Raji (cell line): Measurements from ENCODE around the gene CELA2A.

Experiments used
- POLR2A ChIP-seq: IDR thresholded peaks from 2 replicates; pipeline ENCODE4 v1.6.1; 2011; ENCODE audit warnings: low read depth, low read length, control low read depth; ENCODE audit not compliant: insufficient read depth

Gene CELA2A

DNA sequence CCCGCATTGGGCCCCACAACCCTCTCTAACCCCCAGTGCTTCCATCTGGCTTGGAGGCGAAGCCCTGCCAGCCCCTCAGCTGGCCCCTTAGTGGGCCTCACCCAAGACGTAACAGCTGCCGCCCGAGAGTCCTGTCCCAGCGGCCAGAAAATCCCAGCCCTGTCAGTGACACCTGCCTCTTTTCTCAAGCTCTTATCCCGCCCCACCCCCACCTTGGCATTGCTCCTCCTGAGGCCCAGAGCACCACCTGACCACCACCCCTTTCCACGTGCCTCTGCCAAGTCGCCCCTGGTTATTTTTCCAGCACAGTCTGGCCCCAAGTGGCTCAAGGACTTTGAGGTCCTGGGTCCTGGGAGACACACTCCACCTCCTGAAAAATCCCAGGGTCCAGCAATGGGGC is 24.2 kb upstream of the CELA2A start:
- TF ChIP-seq POLR2A: no peak

DNA sequence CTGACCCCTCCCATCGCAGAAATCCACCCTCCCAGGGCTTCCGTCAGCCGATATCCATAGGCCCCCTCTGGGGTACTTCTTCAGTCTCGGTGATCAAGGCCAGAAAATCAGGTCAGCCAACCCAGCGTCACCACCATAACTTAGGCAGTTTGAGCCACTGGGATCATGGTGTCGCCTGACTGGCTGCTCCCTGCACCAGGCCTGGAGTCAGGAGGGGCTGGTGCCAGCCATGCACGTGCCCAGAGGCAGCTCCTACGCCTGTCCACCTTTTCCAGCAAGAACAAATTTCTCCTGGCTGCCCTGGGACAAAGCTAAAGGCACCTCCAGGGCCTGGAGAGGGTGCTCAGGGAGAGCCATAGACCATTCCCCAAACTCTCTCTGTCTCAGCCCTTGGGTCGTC is 23.1 kb upstream of the CELA2A start:
- no peak for TF ChIP-seq POLR2A

DNA sequence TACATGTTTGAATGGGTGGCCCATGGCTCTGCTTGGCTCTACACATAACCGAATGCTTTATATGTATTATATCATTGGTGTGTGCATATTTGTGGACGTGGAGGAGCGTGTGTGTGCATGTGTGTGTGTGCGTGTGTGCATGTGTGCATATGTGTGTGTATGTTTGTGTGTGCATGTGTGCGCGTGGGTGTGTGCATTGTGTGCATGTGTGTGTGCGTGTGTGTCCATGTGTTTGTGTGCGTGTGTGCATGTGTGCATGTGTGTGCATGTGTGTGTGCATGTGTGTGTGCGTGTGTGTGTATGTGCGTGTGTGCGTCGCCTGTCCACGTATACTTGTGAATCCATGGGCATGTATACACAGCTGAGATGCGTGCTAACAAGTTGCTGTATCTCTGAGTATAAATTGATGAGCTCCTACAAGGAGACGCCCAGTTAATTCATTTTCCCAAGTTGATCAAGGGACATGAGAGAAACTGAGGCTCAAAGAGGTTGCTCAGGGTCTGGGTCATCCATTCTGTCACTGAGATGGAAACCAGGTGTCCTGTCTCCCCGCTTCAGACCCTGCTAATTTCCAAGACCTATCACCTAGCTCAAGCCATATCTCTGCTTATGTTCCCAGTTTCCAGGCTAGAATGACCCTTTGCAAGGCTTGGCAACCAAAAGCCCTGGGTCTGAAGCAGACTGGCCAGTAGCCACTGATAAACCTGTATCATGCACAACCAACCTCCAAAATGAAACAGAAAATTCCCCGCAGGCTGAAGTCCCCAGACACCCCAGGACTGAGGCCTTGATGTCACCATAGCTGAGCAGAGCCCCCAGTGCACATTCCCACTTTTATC is 21.1 kb upstream of the CELA2A start:
- TF ChIP-seq POLR2A: no peak

DNA sequence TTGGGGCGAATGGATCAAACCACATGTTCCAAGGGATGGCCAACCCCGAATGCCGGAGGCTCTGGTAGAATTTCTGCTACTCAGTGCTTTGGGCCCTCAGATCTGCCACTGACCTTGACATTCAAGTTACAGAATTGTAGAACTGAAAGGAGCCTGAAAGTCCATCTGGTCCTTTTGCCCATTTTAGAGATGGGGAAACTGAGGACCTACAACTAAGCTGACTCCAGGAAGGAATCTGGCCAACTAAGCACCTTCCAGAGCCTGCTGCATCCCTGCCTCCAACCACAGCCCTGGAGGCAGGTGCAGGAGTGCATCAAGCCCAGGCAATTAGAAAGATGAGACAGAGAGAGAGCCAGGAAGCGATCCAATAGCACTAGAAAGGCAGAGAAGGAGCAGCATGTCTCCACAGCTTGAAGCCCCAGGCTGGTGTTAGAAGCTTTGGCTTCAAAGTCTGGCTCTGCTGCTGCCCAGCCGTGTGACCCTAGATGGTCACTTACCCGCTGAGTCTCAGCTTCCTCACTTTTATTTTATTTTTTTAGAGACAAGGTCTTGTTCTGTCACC is 19.6 kb upstream of the CELA2A start:
- no peak for TF ChIP-seq POLR2A

DNA sequence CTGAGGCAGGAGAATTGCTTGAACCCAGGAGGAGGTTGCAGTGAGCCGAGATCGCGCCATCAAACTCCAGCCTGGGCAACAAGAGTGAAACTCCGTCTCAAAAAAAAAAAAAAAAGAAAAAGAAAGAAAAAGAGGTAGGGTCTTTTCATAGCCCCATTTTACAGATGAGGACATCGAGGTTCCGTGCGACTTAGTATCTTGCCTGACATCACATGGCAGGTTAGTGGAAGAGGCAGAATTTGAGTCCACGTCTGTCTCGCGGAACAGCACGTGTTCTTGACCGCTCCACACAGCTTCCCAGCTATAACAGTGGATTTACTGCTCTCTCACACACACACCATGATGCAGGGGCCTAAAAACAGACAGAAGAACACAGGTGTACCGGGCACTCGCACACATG is 17.2 kb upstream of the CELA2A start:
- TF ChIP-seq POLR2A: no peak

DNA sequence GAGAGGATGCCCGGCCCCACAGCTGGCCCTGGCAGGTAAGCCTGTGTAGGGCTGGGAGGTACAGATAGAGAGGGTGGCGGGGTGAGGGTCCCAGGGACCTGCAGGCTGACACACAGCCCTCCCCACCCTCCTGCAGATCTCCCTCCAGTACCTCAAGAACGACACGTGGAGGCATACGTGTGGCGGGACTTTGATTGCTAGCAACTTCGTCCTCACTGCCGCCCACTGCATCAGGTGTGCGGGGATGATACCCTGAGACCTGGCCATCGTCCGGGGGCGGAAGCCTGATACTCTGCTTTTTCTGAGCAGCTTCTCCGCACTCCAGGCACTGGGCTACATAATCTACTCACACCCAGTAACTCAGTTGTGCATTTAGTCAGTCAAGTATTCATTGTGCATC is 16.2 kb upstream of the CELA2A start:
- TF ChIP-seq POLR2A: no peak

DNA sequence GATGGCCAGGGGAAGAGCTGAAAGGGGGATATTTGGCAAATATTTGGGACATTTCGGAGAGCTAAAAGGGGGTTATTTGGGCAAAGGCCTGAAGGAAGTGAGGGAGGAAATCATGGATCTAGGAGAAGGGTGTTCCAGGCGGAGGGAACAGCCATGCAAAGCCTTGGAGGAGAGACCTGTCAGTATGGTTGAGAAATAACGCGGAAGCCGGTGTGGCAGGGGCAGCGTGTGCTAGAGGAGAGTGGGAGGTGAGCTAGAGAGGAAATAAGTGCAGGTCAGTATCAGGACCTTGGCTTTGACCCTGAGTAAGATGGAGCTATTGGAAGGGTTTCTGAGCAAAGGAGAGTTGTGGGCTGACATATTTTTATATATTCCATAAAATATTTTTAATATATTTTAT is 15.3 kb upstream of the CELA2A start:
- no peak for TF ChIP-seq POLR2A

DNA sequence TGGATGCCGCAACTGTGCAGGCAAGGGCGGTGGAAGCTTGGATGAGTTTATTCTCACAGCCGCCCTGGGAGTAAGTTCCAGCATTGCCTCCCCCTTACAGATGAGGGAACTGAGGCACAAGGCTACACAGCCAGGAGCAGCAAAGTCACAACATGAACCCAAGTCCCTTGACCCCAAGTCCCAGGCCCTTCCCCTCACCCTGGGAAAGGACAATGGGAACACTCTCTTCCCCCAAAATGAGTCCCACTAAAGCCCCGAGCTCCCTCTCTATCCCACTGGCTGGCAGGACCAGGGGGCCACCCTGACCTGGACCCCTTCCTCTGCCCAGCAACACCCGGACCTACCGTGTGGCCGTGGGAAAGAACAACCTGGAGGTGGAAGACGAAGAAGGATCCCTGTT is 14.4 kb upstream of the CELA2A start:
- TF ChIP-seq POLR2A: no peak

DNA sequence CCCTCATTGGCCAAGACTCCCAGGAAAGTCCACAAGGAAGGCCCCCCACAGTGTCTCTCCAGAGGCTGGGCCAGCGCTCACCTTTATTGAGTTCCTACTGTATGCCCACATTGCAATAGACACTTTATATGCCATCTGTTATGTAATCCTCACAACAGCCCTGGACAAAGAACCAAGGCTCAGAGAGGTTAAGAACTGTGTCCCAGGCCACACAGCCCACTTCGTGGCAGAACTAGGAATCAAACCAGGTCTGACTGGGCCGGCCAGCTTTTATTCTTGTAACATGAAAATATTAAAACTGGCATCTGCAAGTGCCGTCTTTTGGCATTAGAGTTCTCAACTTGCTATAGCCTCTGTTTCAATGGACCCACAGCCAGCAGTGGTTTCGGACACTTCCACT is 13.8 kb upstream of the CELA2A start:
- TF ChIP-seq POLR2A: no peak

DNA sequence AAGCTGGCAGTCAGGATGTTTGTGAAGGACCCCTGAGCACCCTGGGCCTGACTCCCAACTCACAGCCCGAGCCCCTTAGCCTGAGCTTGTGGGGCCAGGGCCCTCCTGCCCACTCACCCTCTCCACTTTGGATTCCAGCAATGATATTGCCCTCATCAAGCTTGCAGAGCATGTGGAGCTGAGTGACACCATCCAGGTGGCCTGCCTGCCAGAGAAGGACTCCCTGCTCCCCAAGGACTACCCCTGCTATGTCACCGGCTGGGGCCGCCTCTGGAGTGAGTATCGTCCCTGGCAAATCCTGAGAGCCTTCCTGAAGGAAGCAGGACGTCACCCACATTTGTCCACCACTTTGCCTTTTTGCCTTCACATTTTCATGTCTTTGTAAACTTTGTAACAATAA is 13.3 kb upstream of the CELA2A start:
- no peak for TF ChIP-seq POLR2A

DNA sequence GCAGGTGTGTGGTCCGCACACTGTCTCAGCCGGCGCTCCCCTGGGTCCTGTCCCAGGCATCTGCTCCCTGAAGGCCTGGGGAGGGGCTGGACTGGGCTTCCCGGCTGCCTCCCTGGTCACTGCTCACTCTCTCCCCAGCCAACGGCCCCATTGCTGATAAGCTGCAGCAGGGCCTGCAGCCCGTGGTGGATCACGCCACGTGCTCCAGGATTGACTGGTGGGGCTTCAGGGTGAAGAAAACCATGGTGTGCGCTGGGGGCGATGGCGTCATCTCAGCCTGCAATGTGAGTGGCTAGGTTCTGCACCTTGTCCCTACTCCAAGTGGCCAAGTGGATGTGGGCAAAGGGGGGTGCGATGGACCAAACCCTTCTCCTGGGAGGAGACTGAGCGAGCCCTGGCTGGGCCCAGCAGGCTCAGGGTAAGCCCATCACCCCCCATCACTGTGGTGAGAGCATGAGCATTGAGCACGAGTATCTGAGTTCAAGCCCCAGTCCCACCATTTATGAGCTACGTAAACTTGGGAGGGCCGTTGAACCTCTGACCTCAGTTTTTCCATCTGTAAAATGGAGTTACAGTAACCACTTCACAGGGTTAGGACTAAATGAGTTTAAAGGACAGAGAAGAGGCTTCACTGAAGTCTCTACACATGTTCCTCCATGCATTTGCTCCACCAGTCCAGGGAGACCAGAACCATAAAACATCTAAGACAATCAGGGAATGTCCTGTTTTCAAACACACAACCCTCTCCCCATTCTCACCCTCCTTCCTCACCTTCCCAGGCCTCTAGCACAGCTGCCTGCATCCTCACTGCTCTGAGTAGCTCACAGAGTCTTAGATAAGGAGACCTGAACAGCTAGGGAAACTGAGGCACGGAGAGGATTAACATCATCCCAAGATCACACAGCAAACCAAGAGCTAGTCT is 11.8 kb upstream of the CELA2A start:
- TF ChIP-seq POLR2A: no peak

DNA sequence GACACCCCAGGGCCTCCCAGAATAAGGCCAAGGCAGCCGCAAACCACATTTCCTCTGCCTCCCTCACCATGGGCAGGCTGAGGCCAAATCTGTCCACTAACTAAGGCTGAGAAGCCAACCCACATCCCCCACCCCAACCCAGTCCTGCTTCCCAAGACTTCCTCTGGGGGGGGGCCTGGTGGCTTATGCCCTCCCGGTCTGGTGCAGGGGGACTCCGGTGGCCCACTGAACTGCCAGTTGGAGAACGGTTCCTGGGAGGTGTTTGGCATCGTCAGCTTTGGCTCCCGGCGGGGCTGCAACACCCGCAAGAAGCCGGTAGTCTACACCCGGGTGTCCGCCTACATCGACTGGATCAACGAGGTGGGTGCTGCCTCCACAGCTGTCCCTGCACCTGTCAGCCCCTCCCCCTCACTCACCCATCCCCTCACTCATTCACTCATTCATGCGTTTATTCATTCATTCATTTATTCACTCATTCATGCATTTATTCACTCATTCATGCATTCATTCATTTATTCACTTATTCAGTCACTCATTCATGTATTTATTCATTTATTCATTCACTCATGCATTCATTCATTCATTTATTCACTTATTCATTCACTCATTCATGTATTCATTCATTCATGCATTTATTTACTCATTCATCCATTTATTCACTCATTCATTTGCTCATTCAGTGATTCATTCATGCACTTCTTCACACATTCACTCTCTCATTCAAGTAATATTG is 11.0 kb upstream of the CELA2A start:
- no peak for TF ChIP-seq POLR2A

DNA sequence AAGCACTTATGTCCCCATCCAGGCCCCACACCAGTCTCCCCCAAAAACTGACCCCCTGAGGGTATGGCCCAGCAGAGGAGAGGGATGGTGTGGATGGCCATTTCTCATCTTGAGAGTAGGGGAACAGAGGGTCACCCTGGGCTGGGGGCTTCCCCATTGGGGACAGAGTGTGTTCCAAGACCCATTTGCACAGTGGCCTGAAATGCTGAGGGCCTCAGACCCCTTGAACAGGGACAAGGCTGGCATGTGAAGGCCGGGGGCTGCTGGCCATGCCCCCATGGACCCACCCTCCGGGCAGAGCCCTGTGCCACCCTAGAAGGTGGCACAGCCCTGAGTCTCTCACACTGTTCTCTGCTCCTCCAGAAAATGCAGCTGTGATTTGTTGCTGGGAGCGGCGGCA is 10.3 kb upstream of the CELA2A start:
- no peak for TF ChIP-seq POLR2A

DNA sequence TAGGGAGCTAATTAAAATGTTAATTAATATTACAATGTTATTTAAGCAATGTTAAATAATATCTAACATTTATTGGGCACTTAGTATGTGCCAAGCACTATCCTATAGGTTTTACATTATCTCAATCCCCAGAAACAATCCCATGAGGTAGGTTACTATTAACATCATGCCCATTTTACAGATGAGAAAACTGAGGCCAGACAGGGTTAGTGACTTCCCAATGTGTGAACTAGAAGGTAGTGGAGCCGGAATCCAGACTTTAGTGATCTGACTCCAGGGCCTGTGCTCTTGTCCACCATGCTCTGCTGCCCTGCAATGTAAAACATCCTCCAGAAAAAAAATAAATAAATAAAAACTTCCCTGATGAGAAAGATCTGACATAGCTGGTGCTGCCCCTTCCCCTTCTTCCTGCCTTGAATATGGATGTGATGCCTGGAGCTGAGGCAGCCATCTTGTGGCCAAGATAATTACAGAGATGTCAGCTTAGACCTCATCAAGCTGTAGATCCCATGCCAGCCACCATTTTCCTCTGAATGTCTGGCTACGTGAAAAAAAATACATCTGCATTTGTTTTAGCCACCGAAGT is 7.6 kb upstream of the CELA2A start:
- no peak for TF ChIP-seq POLR2A

DNA sequence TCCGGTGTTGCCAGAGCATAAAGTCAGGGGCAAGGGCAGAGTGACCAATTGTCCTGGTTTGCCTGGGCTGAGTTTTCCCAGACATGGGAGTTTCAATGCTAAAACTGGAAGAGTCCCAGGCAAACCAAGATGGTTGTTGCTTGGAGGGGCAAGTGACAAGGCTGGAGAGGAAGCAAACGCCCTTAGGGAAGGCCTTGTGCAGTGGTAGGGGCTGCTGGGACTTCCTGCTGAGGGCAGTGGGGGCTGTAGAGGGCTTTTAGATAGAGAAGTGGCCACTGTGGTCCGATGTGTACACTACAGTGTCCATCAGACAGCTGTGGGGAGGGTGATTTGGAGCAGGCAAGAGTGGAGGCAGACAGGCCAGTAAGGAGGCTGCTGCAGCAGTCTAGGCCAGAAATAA is 7.0 kb upstream of the CELA2A start:
- TF ChIP-seq POLR2A: no peak
